Endodermal cell (in vitro differentiated cells): Measurements from ENCODE around the gene DSE. TPM values are rescaled to one million over a fixed set of nuclear protein-coding genes. Genes with fewer than 3 reads are reported as not detected.

Experiments
- DNase-seq: peaks from one replicate; pipeline ENCODE4 v3.0.0-alpha.2; 2017
- H3K27ac ChIP-seq: 2 replicates; pipeline ENCODE4 v1.5.1; 2013; ENCODE audit warnings: mild to moderate bottlenecking, low read depth, low read length, moderate library complexity
- H3K27me3 ChIP-seq: 2 replicates; pipeline ENCODE4 v1.6.1; 2013; ENCODE audit warnings: mild to moderate bottlenecking, low read length, moderate library complexity; ENCODE audit not compliant: insufficient read depth, control insufficient read depth, poor library complexity, severe bottlenecking
- H3K36me3 ChIP-seq: 2 replicates; pipeline ENCODE4 v1.7.0; 2013; ENCODE audit warnings: mild to moderate bottlenecking, low read length, moderate library complexity; ENCODE audit not compliant: control insufficient read depth, insufficient read depth
- H3K4me1 ChIP-seq: one replicate; pipeline ENCODE4 v1.7.0; 2013; ENCODE audit warnings: low read length; ENCODE audit not compliant: control insufficient read depth, insufficient read depth
- H3K4me3 ChIP-seq: 2 replicates; pipeline ENCODE4 v1.5.1; 2013; ENCODE audit warnings: mild to moderate bottlenecking, low read length, moderate library complexity
- H3K9ac ChIP-seq: 2 replicates; pipeline ENCODE4 v1.6.1; 2013; ENCODE audit warnings: mild to moderate bottlenecking, low read length, moderate library complexity; ENCODE audit not compliant: poor library complexity, severe bottlenecking; ENCODE audit errors: extremely low read depth
- H3K9me3 ChIP-seq: 2 replicates; pipeline ENCODE4 v1.6.1; 2013; ENCODE audit warnings: mild to moderate bottlenecking, low read length, moderate library complexity; ENCODE audit not compliant: control insufficient read depth
- H3K27ac Mint-ChIP-seq: 2 replicates; pipeline ENCODE4 v1.8.0; 2020; ENCODE audit warnings: mixed read lengths
- H3K27me3 Mint-ChIP-seq: 2 replicates; pipeline ENCODE4 v1.8.0; 2021; ENCODE audit warnings: mild to moderate bottlenecking, mixed read lengths; ENCODE audit not compliant: insufficient read depth
- H3K36me3 Mint-ChIP-seq: 2 replicates; pipeline ENCODE4 v1.8.0; 2020; ENCODE audit warnings: low read depth, mixed read lengths
- H3K4me1 Mint-ChIP-seq: 2 replicates; pipeline ENCODE4 v1.8.0; 2020; ENCODE audit warnings: mixed read lengths
- H3K4me3 Mint-ChIP-seq: 2 replicates; pipeline ENCODE4 v1.8.0; 2020; ENCODE audit warnings: mild to moderate bottlenecking, moderate library complexity, mixed read lengths
- H3K9me3 Mint-ChIP-seq: 2 replicates; pipeline ENCODE4 v1.8.0; 2020; ENCODE audit warnings: mild to moderate bottlenecking, mixed read lengths
- WGBS, 2 experiments: methylation state at CpG; one replicate each; pipeline versions ENCODE4 v1.1.5 to v1.1.7; 2013; ENCODE audit warnings: missing lambda C conversion rate in 2 of 2, mixed read lengths in 1 of 2; ENCODE audit not compliant: insufficient coverage in 1 of 2, insufficient read length in 1 of 2; 5-methylcytosine and 5-hydroxymethylcytosine counted together
- total RNA-seq, 2 donors: library from RNA; stranded (reverse); fragmentation: NEBNext Ultra II Directional in 1 of 2; extraction: Animal tissue kit (Norgen Biotek cat#: 25700) in 1 of 2; gene quantifications; 2 replicates in 1 of 2; 3 replicates in 1 of 2; pipeline ENCODE4 v1.2.1, GENCODE V29; 2021
- TF ChIP-seq, protein P1 (sequence below): fragments of 200-600 bp; sonication (generic); conservative IDR thresholded peaks from 2 replicates; pipeline ENCODE4 v1.5.0; 2021; ENCODE audit warnings: antibody characterized with exemption, mild to moderate bottlenecking

DSE gene
- total RNA-seq, 2 donors from 2014 or later = 42.3 to 44.3 TPM

DNA sequence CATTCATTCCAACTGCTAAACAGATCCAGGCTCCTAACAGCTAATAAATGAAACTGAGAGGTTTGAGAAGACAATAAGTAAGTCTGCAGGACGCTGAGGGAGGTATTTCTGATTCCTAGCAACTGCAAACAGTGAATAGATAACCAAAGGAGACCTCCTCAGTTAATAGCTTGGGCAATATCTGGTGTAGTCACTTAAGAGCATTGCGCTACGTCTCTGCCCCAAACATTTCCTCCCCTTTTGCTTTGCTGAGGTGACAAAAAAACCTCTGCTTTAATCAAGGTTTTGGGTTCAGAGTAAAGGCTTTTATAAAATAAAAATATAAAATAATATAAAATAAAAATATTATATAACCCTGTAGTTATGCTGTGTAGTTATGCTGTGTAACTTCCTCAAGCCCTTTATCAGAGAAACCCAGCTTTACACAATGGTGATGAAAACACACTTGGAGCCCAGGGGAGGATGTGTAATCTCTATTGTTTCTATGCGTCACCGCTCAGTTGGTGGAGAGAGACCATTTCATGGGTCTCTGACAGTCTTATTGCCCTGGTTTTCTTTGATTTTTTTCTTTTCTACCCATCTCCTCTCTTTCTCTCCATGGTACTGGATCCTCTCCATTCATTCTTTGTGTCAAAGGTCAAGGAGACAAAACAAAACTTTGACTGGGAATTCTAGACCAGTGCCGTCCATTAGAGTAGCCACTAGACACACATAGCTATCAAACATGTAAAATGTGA lies 121.8 kb downstream of the DSE start:
- Histone ChIP-seq H3K27ac (peak overlapping the region; percentile 59), H3K9me3 (no peaks in the 10 kb centered on the region), H3K9ac (no peak overlapping the region), H3K27me3 (no peaks in the 10 kb centered on the region), H3K4me3 (no peak overlapping the region), H3K36me3 (no peaks in the 10 kb centered on the region), H3K4me1 (no peaks in the 10 kb centered on the region)
- Mint-ChIP-seq H3K4me3 (no peak overlapping the region), H3K9me3 (peaks cover 3% of the 10 kb centered on the region), H3K27me3 (peaks cover 3% of the 10 kb centered on the region), H3K27ac (no peak overlapping the region), H3K36me3 (no peaks in the 10 kb centered on the region), H3K4me1 (peaks cover 13% of the 10 kb centered on the region)
- 57 to 69% methylated on average over 2 to 6 of the region's 6 CpGs for WGBS, 2 experiments
- TF ChIP-seq, protein P1, sequence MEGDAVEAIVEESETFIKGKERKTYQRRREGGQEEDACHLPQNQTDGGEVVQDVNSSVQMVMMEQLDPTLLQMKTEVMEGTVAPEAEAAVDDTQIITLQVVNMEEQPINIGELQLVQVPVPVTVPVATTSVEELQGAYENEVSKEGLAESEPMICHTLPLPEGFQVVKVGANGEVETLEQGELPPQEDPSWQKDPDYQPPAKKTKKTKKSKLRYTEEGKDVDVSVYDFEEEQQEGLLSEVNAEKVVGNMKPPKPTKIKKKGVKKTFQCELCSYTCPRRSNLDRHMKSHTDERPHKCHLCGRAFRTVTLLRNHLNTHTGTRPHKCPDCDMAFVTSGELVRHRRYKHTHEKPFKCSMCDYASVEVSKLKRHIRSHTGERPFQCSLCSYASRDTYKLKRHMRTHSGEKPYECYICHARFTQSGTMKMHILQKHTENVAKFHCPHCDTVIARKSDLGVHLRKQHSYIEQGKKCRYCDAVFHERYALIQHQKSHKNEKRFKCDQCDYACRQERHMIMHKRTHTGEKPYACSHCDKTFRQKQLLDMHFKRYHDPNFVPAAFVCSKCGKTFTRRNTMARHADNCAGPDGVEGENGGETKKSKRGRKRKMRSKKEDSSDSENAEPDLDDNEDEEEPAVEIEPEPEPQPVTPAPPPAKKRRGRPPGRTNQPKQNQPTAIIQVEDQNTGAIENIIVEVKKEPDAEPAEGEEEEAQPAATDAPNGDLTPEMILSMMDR = no peak
- no peak for DNase-seq

Other genes starting within 250 kb of the DSE start
- gene COL10A1, start 244.8 kb upstream of the DSE start, total RNA-seq = not detected
- gene TSPYL4, start 116.9 kb upstream of the DSE start, total RNA-seq = 10 to 100 TPM; 27.1 to 27.2 TPM
- 10 to 100 TPM; 73.4 to 80.6 TPM for gene TSPYL1, start 91.0 kb upstream of the DSE start, total RNA-seq
- under 1 TPM in 1 of 2 donors, not detected in 1; 0.95 TPM for gene CALHM6, start 90.4 kb downstream of the DSE start, total RNA-seq
- gene CALHM5, start 140.7 kb downstream of the DSE start, total RNA-seq = under 1 TPM; 0.18 to 0.20 TPM
- not detected for gene TRAPPC3L, start 174.7 kb downstream of the DSE start, total RNA-seq
- gene CALHM4, start 182.8 kb downstream of the DSE start, total RNA-seq = not detected
- gene RWDD1, start 200.6 kb downstream of the DSE start, total RNA-seq = 10 to 100 TPM; 35.5 to 35.8 TPM
- 1 to 10 TPM in 1 of 2 donors, under 1 TPM in 1; 0.92 to 1.2 TPM for gene RSPH4A, start 245.5 kb downstream of the DSE start, total RNA-seq